H1 (cell line): ENCODE data around the gene C22orf23. TPM values are rescaled to one million over a fixed set of nuclear protein-coding genes. Genes with fewer than 3 reads are reported as not detected.

Experiments used
- CTCF ChIA-PET: fragments of 300-600 bp; sonication (Branson Sonifier 250); formaldehyde crosslinking; loops from one replicate; lab custom pipeline; 2021; ENCODE audit not compliant: partially characterized antibody; lab: Charles Lee
- POLR2A ChIA-PET: fragments of 300-600 bp; sonication (Branson Sonifier 250); formaldehyde crosslinking; loops from one replicate; lab custom pipeline; 2021; ENCODE audit warnings: inconsistent platforms; ENCODE audit not compliant: partially characterized antibody; lab: Charles Lee
- DNase-seq, 2 experiments: peaks; one replicate each; pipeline versions ENCODE4 v3.0.0 to v3.0.0-alpha.2; 2010 to 2022; ENCODE audit warnings: low spot score in 2 of 2, low read depth in 1 of 2, mixed read lengths in 1 of 2
- FAIRE-seq: peaks from 2 replicates; lab custom pipeline; 2011; peaks lifted over from hg19 to GRCh38; lab: Jason Lieb, UNC
- H2AFZ ChIP-seq: 2 replicates; pipeline ENCODE4 v1.8.1; 2012; ENCODE audit warnings: low read length, inconsistent platforms
- H2AK5ac ChIP-seq: 2 replicates; pipeline ENCODE4 v1.6.1; 2013; ENCODE audit warnings: low read depth, low read length
- H2BK120ac ChIP-seq: replicated peaks from 2 replicates; pipeline ENCODE3; 2013; ENCODE audit warnings: low read depth, low read length, inconsistent platforms
- H2BK12ac ChIP-seq: 2 replicates; pipeline ENCODE4 v1.6.1; 2013; ENCODE audit warnings: low read depth, low read length
- H2BK15ac ChIP-seq: 2 replicates; pipeline ENCODE4 v1.6.1; 2013; ENCODE audit warnings: low read length
- H2BK20ac ChIP-seq: 2 replicates; pipeline ENCODE4 v1.6.1; 2013; ENCODE audit warnings: low read length
- H2BK5ac ChIP-seq: 2 replicates; pipeline ENCODE4 v1.6.1; 2013; ENCODE audit warnings: low read depth, low read length
- H3K14ac ChIP-seq: 2 replicates; pipeline ENCODE4 v1.6.1; 2013; ENCODE audit warnings: inconsistent platforms; ENCODE audit not compliant: insufficient read length
- H3K18ac ChIP-seq: 2 replicates; pipeline ENCODE4 v1.6.1; 2013; ENCODE audit warnings: low read length; ENCODE audit errors: extremely low read depth
- H3K23ac ChIP-seq: 2 replicates; pipeline ENCODE4 v1.6.1; 2013; ENCODE audit warnings: inconsistent platforms; ENCODE audit not compliant: insufficient read length
- H3K23me2 ChIP-seq: 2 replicates; pipeline ENCODE4 v1.6.1; 2013; ENCODE audit warnings: low read depth, low read length
- H3K27ac ChIP-seq: 2 replicates; pipeline ENCODE4 v1.6.1; 2011; ENCODE audit warnings: low read depth, low read length, inconsistent platforms
- H3K27me3 ChIP-seq, 4 experiments: replicated peaks in 1 of 4; 1 replicate in 1 of 4; 2 replicates in 3 of 4; pipeline versions ENCODE4 v1.6.1 to v1.8.1; 2011 to 2013; ENCODE audit warnings: low read length in 3 of 4, mild to moderate bottlenecking in 3 of 4, inconsistent platforms in 2 of 4, mixed read lengths in 2 of 4, moderate library complexity in 1 of 4; ENCODE audit not compliant: control insufficient read depth in 3 of 4, insufficient read depth in 3 of 4; ENCODE audit errors: extremely low read depth in 1 of 4
- H3K36me3 ChIP-seq, 4 experiments: 2 replicates each; pipeline versions ENCODE4 v1.6.1 to v1.8.1; 2011 to 2013; ENCODE audit warnings: mild to moderate bottlenecking in 4 of 4, low read length in 3 of 4, moderate library complexity in 2 of 4, control low read depth in 1 of 4, inconsistent platforms in 1 of 4; ENCODE audit not compliant: insufficient read depth in 4 of 4, control insufficient read depth in 2 of 4
- H3K4ac ChIP-seq: replicated peaks from 2 replicates; pipeline ENCODE3; 2013; ENCODE audit warnings: low read length, low read depth, mixed read lengths, inconsistent platforms; ENCODE audit not compliant: insufficient read length
- H3K4me1 ChIP-seq, 4 experiments: replicated peaks in 1 of 4; 1 replicate in 1 of 4; 2 replicates in 3 of 4; pipeline versions ENCODE4 v1.6.1 to v1.8.1; 2011 to 2013; ENCODE audit warnings: low read length in 3 of 4, inconsistent platforms in 2 of 4, mixed read lengths in 1 of 4; ENCODE audit not compliant: insufficient read depth in 4 of 4, control insufficient read depth in 3 of 4
- H3K4me2 ChIP-seq, 2 experiments: 2 replicates each; pipeline versions ENCODE4 v1.6.1 to v1.8.1; 2011 to 2013; ENCODE audit warnings: low read depth in 2 of 2, low read length in 2 of 2, control low read depth in 1 of 2, inconsistent platforms in 1 of 2, mild to moderate bottlenecking in 1 of 2; ENCODE audit not compliant: insufficient read depth in 1 of 2
- H3K4me3 ChIP-seq, 4 experiments: fragments of 200-600, 300-600 bp in 1 of 4; sonication (generic), shearing (Covaris generic), sonication (Bioruptor Twin) in 1 of 4; 2 replicates each; pipeline versions ENCODE4 v1.5.1 to v1.8.1; 2011 to 2016; ENCODE audit warnings: low read length in 4 of 4, low read depth in 3 of 4, control low read depth in 2 of 4, inconsistent platforms in 2 of 4, mild to moderate bottlenecking in 2 of 4, mixed read lengths in 1 of 4, moderate library complexity in 1 of 4; ENCODE audit not compliant: insufficient read depth in 2 of 4; ENCODE audit errors: extremely low read depth in 1 of 4
- H3K56ac ChIP-seq: replicated peaks from 2 replicates; pipeline ENCODE3; 2013; ENCODE audit warnings: low read depth, mild to moderate bottlenecking, mixed read lengths, low read length, inconsistent platforms; ENCODE audit not compliant: insufficient read length
- H3K79me1 ChIP-seq: 2 replicates; pipeline ENCODE4 v1.6.1; 2013; ENCODE audit warnings: low read depth, low read length, control low read depth
- H3K79me2 ChIP-seq, 2 experiments: 2 replicates each; pipeline versions ENCODE4 v1.6.1 to v1.8.1; 2012 to 2013; ENCODE audit warnings: low read length in 2 of 2, mild to moderate bottlenecking in 2 of 2, inconsistent platforms in 1 of 2; ENCODE audit not compliant: insufficient read depth in 2 of 2, control insufficient read depth in 1 of 2
- H3K9ac ChIP-seq, 4 experiments: replicated peaks in 1 of 4; 1 replicate in 1 of 4; 2 replicates in 3 of 4; pipeline versions ENCODE4 v1.6.1 to v1.8.1; 2011 to 2013; ENCODE audit warnings: low read depth in 3 of 4, low read length in 3 of 4, control low read depth in 2 of 4, mild to moderate bottlenecking in 2 of 4, moderate library complexity in 2 of 4, inconsistent platforms in 1 of 4; ENCODE audit errors: extremely low read depth in 1 of 4
- H3K9me3 ChIP-seq, 2 experiments: 2 replicates each; pipeline versions ENCODE4 v1.6.1 to v1.8.1; 2012 to 2013; ENCODE audit warnings: mild to moderate bottlenecking in 2 of 2, moderate library complexity in 2 of 2, control low read depth in 1 of 2, inconsistent platforms in 1 of 2, low read depth in 1 of 2, low read length in 1 of 2, mixed read lengths in 1 of 2; ENCODE audit not compliant: insufficient read depth in 2 of 2
- H4K20me1 ChIP-seq, 2 experiments: replicated peaks in 1 of 2; 2 replicates each; pipeline versions ENCODE3 to v1.8.1; 2011 to 2013; ENCODE audit warnings: inconsistent platforms in 2 of 2, low read length in 2 of 2, mild to moderate bottlenecking in 1 of 2; ENCODE audit not compliant: insufficient read depth in 2 of 2, control insufficient read depth in 1 of 2
- H4K5ac ChIP-seq: 2 replicates; pipeline ENCODE4 v1.6.1; 2013; ENCODE audit warnings: low read length, low read depth, mixed read lengths, inconsistent platforms; ENCODE audit not compliant: insufficient read length
- H4K8ac ChIP-seq: 2 replicates; pipeline ENCODE4 v1.8.0; 2013; ENCODE audit warnings: mild to moderate bottlenecking, moderate library complexity, low read length, inconsistent platforms; ENCODE audit not compliant: insufficient read depth; ENCODE audit errors: extremely low read depth
- H4K91ac ChIP-seq: replicated peaks from 2 replicates; pipeline ENCODE3; 2013; ENCODE audit warnings: low read length, mixed read lengths, inconsistent platforms; ENCODE audit not compliant: insufficient read length
- BACH1 ChIP-seq: IDR thresholded peaks from 2 replicates; pipeline ENCODE4 v1.6.1; 2012; ENCODE audit warnings: low read length, improper control_type of control experiment
- E2F6 ChIP-seq: IDR thresholded peaks from 2 replicates; pipeline ENCODE4 v1.6.1; 2012; ENCODE audit warnings: inconsistent platforms
- GABPA ChIP-seq: IDR thresholded peaks from 2 replicates; pipeline ENCODE4 v1.6.1; 2011; ENCODE audit warnings: mild to moderate bottlenecking, low read length, moderate library complexity, borderline replicate concordance; ENCODE audit not compliant: insufficient read depth
- JUND ChIP-seq: IDR thresholded peaks from 2 replicates; pipeline ENCODE4 v1.6.1; 2011; ENCODE audit warnings: mild to moderate bottlenecking, improper control_type of control experiment, low read length
- KDM1A ChIP-seq: fragments of 200-600, 300-600 bp; sonication (generic); IDR thresholded peaks from 2 replicates; pipeline ENCODE4 v1.7.1; 2016; ENCODE audit warnings: mild to moderate bottlenecking, low read length, borderline replicate concordance
- KDM4A ChIP-seq: IDR thresholded peaks from one replicate; pipeline ENCODE4 v1.7.1; 2012; ENCODE audit warnings: low read depth, mild to moderate bottlenecking, moderate library complexity, low read length, inconsistent platforms; ENCODE audit not compliant: severe bottlenecking
- MAFK ChIP-seq: IDR thresholded peaks from 2 replicates; pipeline ENCODE4 v1.6.1; 2012; ENCODE audit warnings: low read depth, mild to moderate bottlenecking, improper control_type of control experiment, low read length
- POU5F1 ChIP-seq: IDR thresholded peaks from 2 replicates; pipeline ENCODE4 v1.6.1; 2011; ENCODE audit warnings: low read depth, mild to moderate bottlenecking, low read length, moderate library complexity
- RBBP5 ChIP-seq: IDR thresholded peaks from 2 replicates; pipeline ENCODE4 v1.7.1; 2012; ENCODE audit warnings: low read depth, mild to moderate bottlenecking, inconsistent platforms, low read length, moderate library complexity, borderline replicate concordance
- RFX5 ChIP-seq: IDR thresholded peaks from 2 replicates; pipeline ENCODE4 v1.6.1; 2011; ENCODE audit warnings: low read depth, low read length, improper control_type of control experiment, borderline replicate concordance
- SIX5 ChIP-seq: IDR thresholded peaks from 2 replicates; pipeline ENCODE4 v1.6.1; 2011; ENCODE audit warnings: mild to moderate bottlenecking, low read depth, low read length
- SP1 ChIP-seq: IDR thresholded peaks from 2 replicates; pipeline ENCODE4 v1.6.1; 2011; ENCODE audit warnings: low read depth, low read length
- SUZ12 ChIP-seq: fragments of 200-600 bp; sonication (generic); IDR thresholded peaks from 2 replicates; pipeline ENCODE4 v1.6.1; 2012; ENCODE audit warnings: mild to moderate bottlenecking, inconsistent platforms, low read length, moderate library complexity, mixed read lengths
- TBP ChIP-seq: IDR thresholded peaks from 2 replicates; pipeline ENCODE4 v1.6.1; 2011; ENCODE audit warnings: low read depth, low read length, improper control_type of control experiment
- TCF12 ChIP-seq: IDR thresholded peaks from 2 replicates; pipeline ENCODE4 v1.6.1; 2011; ENCODE audit warnings: low read depth, mild to moderate bottlenecking, low read length
- WGBS, 2 experiments: shearing (Covaris generic) in 1 of 2; methylation state at CpG; one replicate each; pipeline versions ENCODE4 v1.1.6 to v1.1.7; 2013 to 2015; ENCODE audit warnings: low lambda C conversion rate in 2 of 2, mixed read lengths in 2 of 2, inconsistent platforms in 1 of 2, low coverage in 1 of 2, missing lambda C conversion rate in 1 of 2; ENCODE audit not compliant: insufficient replicate concordance in 2 of 2, insufficient coverage in 1 of 2, insufficient read length in 1 of 2; ENCODE audit errors: extremely low coverage in 1 of 2, missing lambda C conversion rate in 1 of 2; 5-methylcytosine and 5-hydroxymethylcytosine counted together
- polyA plus RNA-seq, 7 experiments: library from polyadenylated mRNA; depleted of rRNA in 3 of 7; stranded (reverse) in 5 of 7; unstranded in 2 of 7; fragments of >200 nt in 5 of 7; fragments of 200-250 nt in 2 of 7; gene quantifications; 1 replicate in 5 of 7; 2 replicates in 1 of 7; 4 replicates in 1 of 7; pipeline versions ENCODE4 v1.2.1 to v1.2.3, GENCODE V29; 2011 to 2013; ENCODE audit warnings: missing spikeins in 2 of 7, mixed read lengths in 2 of 7
- total RNA-seq: library from RNA; stranded (reverse); fragmentation: NEBNext Ultra II Directional; extraction: Animal tissue kit (Norgen Biotek cat#: 25700); gene quantifications from 2 replicates; pipeline ENCODE4 v1.2.1, GENCODE V29; 2021

The C22orf23 gene
- total and polyA plus RNA-seq, 2 of the 8 experiments (the other 6 are each of a cell fraction or from before 2014, with no cell fraction given) = 0.50 to 0.54 TPM

GRCh38 chr22:37994982-37995381 lies 41.6 kb upstream of the C22orf23 start:
- H3K79me1 ChIP-seq = no peaks in the 10 kb centered on the region
- H3K27me3 ChIP-seq = no peaks in the 10 kb centered on the region; a peak in 2 of 7 replicates
- no peak overlapping the region for H3K4me2 ChIP-seq
- no peak overlapping the region for H2BK5ac ChIP-seq
- H2AFZ ChIP-seq = no peak overlapping the region
- H3K79me2 ChIP-seq = no peaks in the 10 kb centered on the region
- H3K27ac ChIP-seq = no peak overlapping the region
- H2AK5ac ChIP-seq = no peak overlapping the region
- no peak overlapping the region for H3K23ac ChIP-seq
- H4K8ac ChIP-seq = no peak overlapping the region
- H4K5ac ChIP-seq = no peak overlapping the region
- CTCF ChIA-PET = interaction anchor here (0.6 to 4.3 kb wide), 6 partner anchors 11 to 402 kb away, joined by 3 to 20 read pairs (median 4); partner anchors contain the start of gene SOX10
- WGBS, 2 experiments = 93% methylated on average over 6 of the region's 6 CpGs; no CpG with 5 or more reads in 1 of the 2 experiments
- no peak overlapping the region for H3K14ac ChIP-seq
- DNase-seq = no peak
- H3K4me1 ChIP-seq = peaks cover 0 to 22% (median 8%) of the 10 kb centered on the region in 4 experiments; a peak in 5 of 7 replicates
- no peak overlapping the region for H2BK12ac ChIP-seq
- H3K23me2 ChIP-seq = no peaks in the 10 kb centered on the region
- H2BK15ac ChIP-seq = no peak overlapping the region
- H3K4ac ChIP-seq = no peak overlapping the region
- H3K56ac ChIP-seq = no peak overlapping the region
- no peak overlapping the region for H3K4me3 ChIP-seq
- no peak overlapping the region for H2BK120ac ChIP-seq
- no peak overlapping the region for H4K91ac ChIP-seq
- no peak overlapping the region for H2BK20ac ChIP-seq
- no peaks in the 10 kb centered on the region for H3K36me3 ChIP-seq
- FAIRE-seq = no peak
- H3K9ac ChIP-seq = no peak overlapping the region
- H4K20me1 ChIP-seq = no peaks in the 10 kb centered on the region
- POLR2A ChIA-PET = interaction anchor here (1.0 to 2.7 kb wide), 3 partner anchors 10 to 89 kb away, joined by 3 to 8 read pairs (median 4); partner anchors contain the start of genes MICALL1 and SOX10
- H3K18ac ChIP-seq = no peak overlapping the region
- H3K9me3 ChIP-seq = no peaks in the 10 kb centered on the region
- no peak for TF ChIP-seq E2F6
- no peak for TF ChIP-seq GABPA
- TF ChIP-seq TCF12 = no peak
- TF ChIP-seq KDM4A = no peak
- no peak for TF ChIP-seq JUND
- no peak for TF ChIP-seq MAFK
- no peak for TF ChIP-seq BACH1
- no peak for TF ChIP-seq SIX5
- TF ChIP-seq POU5F1 = no peak
- TF ChIP-seq SP1 = no peak
- TF ChIP-seq TBP = no peak
- no peak for TF ChIP-seq RBBP5
- no peak for TF ChIP-seq KDM1A
- no peak for TF ChIP-seq SUZ12
- TF ChIP-seq RFX5 = no peak
